Camera-type eye (tissue), 1 donor: Measurements from ENCODE around the gene TMA16. TPM values are rescaled to one million over a fixed set of nuclear protein-coding genes. Genes with fewer than 3 reads are reported as not detected.

ENCODE experiments used
- total RNA-seq: library from RNA; depleted of rRNA; stranded (reverse); fragments of >200 nt; gene quantifications from one replicate; pipeline ENCODE4 v1.2.3, GENCODE V29; 2014

Gene TMA16
- 46.5 TPM for total RNA-seq

DNA sequence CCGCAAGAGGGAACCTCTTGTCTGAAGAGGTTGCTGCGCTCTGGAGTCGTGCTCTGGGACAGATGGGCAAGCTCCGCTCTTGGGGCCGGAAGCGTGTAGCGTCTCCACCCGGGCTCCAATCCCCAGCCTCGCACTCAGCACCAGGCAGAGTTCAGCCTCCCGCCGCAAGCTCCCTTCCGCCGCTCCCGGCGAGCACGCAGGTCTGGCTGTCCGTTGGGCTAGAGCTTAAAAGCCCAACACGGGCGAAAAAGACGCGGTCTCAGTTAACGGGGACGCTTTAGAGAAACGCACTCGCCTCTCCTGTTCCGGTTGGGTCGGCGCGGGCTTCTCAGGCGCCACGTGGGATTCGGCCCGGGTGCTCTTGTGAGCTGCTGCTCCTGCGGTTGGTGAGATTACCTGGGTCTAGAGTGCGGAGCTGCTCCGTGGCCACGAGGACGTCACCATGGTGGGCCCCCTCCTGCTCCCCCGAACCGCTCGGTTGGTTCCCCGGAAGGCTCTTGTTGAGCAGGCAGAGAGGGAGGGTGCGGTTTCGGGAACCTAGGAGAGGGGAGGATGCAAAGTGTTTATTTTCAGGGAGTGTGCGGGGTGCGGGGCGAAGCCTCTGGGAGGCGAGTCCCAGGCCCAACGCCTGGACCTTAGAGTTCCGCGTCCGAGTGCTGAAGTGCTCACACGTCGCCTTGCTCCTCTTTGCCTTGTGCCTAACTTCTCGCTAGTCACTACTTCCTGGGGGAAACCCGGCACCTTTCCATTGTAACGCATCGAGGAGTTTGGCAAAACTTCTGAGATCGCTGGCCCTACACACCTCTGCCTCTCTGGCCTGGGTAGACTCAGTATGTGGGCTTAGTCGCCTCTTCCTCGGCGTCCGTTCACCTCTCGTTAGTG is at the start of gene TMA16:
Gene TMA16 (plus strand): TSS at position 331 of the 882 bp plus-strand sequence. CDS start 112 bp downstream, at position 443.

GRCh38 chr4:163473576-163473975 is 20.9 kb upstream of the TMA16 start, which contains the start of gene TKTL2:
TSS of gene TKTL2 (minus strand) at chr4:163473754. CDS start at chr4:163473734, 20 bp downstream.

Other genes starting within 250 kb of the TMA16 start
- 12.4 TPM for gene NPY1R, start 162.1 kb upstream of the TMA16 start, total RNA-seq
- 1.4 TPM for gene NPY5R, start 150.8 kb upstream of the TMA16 start, total RNA-seq
- 0.33 TPM for gene TKTL2, start 20.9 kb upstream of the TMA16 start, total RNA-seq